OCI-LY3 (cell line): ENCODE data around the gene EDN2.

Experiments used
- CTCF ChIP-seq: fragments of 200-600, 300-600 bp; sonication (generic); IDR thresholded peaks from 2 replicates; pipeline ENCODE4 v1.5.1; 2014; ENCODE audit warnings: antibody characterized with exemption, low read length, low read depth
- EZH2phosphoT487 ChIP-seq: fragments of 200-600 bp; shearing (Covaris generic); IDR thresholded peaks from 2 replicates; pipeline ENCODE4 v1.6.1; 2018; ENCODE audit warnings: antibody characterized with exemption, mixed run types, low read depth

GRCh38 chr1:41429641-41430035, 54.8 kb downstream of the EDN2 start:
- TF ChIP-seq CTCF (no peak), EZH2phosphoT487 (no peak)
